ENCODE data around the gene ARID4B.
A peak's percentile ranks its signal among the peaks of the same experiment; 100 is the strongest.
"Not testable (repeated sequence)": the region's sequence is repeated elsewhere in the genome, so short reads cannot be mapped to it uniquely, and the experiment has no call there.

Gene ARID4B

DNA sequence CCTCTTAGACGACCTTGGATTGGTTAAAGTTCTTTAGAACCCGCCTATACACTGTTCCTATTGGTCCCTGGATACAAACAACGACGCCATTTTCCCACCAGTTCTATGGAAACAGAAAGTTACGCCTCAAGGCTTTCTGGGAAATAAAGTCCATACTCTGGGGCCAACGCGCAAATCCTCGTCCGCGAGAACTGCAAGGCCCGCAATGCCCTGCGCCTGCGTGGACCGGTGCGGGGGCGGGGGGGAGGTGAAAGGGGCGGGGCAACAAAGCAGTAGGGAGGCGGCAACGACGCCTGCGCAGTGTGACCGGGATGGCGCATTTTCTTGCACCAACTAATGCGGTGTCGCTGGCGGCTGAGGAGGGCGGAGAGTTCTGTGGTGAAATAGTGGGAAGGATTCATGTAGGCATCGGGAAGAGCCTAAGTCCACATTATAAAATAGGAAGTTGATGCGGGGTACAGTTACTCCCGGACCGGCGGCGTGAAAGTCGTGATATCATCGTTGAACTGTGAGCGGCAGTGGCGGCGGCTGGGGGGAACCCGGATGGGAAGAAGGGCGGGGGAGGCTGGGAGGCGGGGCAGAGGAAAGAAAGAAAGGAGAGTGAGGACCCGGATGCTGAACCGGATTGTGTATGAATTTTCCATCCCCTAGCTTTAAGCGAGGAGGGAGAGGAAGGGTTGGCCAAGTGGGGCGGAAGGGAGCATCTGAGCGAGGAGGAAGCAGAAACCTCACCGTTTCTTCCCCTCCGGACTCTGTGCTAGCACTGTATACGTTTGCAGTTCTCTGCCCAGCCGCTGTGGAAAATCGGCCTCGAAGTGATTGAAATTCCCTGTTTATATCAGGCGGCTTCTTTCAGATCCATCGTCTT, 526 bp upstream of the ARID4B start, which contains the start of gene GGPS1:
Gene GGPS1, plus strand, starts transcription at position 300 of the 868 bp plus-strand sequence. CDS start 6,695 bp downstream, outside the sequence.
- DNase-seq (ENCODE audit: low spot score): peak; percentile 99

DNA sequence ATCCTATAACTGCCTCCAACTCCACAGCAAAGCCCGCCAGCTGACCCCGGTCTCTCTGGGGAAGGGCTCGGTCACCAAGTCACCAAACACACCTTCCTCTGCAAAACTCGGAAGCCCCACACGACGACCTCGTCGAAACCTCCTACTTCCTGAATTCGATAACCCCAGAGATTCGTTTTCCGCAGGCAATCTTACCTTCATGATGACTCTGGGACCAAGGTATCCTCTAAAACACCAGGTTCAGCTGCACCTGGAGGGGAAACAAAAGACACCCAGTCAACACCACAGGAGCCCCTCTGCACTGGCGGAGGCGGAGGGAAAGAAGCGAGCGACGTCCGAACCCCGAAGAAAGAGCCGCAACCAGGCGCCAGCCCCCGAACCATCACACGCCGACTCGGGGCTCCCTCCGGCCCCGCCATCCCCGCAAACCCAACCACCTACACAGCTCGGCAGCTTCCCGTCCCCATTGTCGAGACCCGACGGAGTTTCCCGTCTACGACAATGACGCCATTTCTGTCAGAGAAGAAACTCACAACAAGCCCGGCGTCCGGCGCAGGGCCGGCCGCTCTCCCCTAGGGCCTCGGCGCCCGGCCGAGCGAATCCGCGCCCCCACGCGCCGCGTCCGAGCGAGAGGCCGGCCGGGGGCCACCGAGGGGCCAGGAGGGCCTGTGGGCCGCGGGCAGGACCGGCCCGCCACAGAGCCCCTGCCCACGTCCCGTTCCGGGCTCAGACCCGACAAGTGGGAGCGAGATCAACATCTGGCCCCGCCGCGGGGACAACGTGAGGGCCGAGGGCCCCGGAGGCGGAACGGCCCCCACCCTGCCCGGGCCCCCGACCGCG, 1.0 kb downstream of the ARID4B start:
- peak; percentile 29 for DNase-seq (ENCODE audit: low spot score)

DNA sequence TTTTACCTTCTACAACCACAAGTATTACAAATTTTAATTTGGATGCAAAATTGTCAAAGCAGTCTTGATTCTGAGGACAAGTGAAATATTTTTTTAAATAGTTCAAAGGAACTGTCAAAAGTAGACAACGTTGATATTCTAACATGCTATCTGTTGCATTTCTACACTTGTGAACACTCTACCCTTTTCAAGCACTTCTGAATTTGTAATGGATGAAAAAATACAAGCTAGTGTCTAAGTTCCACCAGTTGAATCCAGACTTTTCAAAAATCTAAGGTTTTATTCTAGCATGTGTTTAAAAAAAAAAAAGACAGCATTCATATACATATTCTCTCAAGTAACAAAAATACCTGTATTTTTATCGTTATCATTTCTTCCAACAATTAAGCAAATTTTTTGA, 2.1 kb downstream of the ARID4B start:
- DNase-seq (ENCODE audit: low spot score): no peak

DNA sequence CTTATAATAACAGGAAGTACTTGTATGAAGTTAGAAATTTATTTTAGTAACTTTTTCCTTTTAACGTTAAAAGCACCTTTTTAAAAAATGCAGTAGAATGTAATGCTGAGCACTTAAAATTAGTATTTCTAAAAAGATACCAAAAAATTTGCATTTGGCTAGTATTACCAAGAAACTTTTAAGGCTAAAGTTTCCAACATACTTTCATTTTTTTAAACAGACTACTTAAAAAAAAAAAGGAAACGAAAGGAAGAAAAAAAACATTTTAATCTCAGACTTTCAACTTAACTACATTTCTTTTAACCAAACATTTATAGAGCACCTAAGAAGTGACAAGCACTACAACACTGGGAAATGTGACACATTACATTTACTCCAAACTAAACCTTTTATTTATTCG, 2.8 kb downstream of the ARID4B start:
- DNase-seq (ENCODE audit: low spot score): no peak

DNA sequence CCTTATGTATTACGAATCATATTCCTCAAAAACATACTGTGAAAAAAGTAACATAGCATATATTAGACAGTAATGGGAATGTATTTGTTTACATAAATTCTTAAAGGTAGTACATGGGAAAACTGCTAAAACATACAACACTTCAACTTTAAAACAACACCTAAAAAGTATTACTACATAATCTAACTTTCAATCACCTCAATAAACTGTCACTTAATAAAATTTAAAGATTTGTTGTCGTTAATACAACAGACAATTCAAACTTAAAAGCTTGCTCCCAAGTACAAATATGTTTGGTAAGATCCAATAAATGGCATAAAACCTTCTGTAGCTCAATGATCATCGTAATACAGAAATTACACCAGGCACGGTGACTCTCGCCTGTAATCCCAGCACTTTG, 3.7 kb downstream of the ARID4B start:
- DNase-seq (ENCODE audit: low spot score): no peak

DNA sequence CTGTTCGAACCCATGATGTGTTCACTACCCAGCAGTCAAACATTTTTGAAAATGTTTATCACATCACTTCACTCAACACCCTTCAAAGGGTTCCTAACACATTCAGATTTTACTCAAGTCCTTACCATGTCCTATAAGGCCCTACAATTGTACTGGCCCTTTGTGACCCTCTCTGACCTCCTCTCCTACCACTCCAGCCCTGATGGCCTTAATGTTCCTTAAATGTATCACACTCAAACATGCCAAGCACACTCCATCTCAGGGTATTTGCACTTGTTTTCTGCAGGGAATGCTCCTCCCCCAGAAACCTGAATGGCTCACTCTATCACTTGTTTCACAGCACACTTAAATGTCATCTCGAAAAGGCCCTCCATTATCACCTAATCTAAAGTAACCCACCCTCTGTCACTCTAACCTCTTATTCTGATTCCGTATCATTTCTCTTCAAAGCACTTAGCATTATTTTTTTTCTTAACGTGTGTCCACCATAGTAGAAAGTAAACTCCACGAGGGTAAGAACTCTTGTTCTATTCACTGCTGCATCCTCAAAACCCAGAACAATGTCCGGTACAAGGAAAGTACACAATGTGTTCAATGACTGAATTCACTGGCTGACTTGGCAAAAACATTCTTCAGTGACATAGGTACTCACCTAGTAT, 7.3 kb downstream of the ARID4B start:
- DNase-seq (ENCODE audit: low spot score): no peak

DNA sequence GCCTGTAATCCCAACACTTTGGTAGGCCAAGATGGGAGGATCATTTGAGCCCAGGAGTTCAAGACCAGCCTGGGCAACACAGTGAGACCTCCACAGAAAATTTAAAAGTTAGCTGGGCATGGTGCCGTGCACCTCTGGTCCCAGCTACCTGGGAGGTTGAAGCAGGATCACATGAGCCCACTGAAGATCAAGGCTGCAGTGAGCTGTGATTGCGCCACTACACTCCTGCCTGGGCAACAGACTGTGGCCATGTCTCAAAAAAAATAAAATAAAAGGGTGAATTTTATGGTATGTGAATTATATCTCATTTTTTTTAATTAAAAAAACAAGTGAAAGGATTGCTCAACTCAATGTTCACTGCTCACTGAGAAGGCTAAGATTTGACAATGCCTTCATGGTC, 8.7 kb downstream of the ARID4B start:
- DNase-seq (ENCODE audit: low spot score): no peak

DNA sequence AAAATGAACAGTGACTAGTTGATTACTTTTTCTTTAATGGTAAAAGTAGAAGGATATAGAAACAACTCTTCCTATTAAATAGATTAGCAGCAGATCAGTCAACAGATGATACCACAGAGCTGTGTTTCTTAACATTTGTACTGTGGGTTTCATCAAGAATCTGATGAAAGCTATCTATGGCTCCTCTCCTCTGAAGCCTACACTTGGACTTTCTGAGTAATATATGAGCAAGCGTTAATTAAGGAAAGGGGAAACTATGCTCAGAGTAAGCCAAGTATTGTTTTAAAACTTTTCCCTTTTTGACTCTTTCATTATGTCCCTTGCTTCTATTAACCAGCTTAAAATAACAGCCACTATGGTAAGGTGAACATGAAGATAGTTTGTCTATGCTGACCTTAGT, 10.8 kb downstream of the ARID4B start:
- no peak for DNase-seq (ENCODE audit: low spot score)

DNA sequence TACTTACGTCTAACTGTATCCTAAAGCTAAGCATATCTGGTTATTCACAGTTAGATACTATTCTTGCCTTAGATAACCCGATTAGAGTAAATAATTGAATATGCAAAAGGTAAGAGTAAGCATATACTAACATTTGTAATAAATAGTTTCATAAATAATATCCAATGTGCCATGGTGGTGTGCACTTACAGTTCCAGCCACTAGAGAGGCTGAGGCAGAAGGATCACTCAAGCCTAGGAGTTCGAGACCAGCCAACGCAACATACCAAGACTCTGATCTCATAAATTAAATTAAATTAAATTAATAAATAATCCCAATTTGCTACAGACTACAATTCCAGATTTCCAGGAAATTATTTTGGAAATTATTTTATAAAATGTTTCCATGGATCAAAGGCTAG, 12.2 kb downstream of the ARID4B start:
- no peak for DNase-seq (ENCODE audit: low spot score)

DNA sequence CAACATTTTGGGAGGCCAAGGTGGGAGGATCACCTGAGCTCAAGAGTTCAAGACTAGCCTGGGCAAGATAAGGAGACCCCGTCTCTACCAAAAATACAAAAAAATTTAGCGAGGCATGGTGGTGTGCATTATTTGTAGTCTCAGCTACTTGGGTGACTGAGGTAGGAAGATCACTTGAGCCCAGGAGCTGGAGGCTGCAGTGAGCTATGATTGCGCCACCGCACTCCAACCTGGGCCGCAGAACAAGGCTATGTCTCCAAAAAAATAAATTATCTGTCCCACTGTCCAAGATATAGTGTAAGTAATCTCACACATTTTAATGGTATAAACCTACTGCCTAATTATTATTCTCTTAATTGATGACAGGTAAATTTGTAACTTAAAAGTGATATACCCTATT, 12.8 kb downstream of the ARID4B start:
- no peak for DNase-seq (ENCODE audit: low spot score)

DNA sequence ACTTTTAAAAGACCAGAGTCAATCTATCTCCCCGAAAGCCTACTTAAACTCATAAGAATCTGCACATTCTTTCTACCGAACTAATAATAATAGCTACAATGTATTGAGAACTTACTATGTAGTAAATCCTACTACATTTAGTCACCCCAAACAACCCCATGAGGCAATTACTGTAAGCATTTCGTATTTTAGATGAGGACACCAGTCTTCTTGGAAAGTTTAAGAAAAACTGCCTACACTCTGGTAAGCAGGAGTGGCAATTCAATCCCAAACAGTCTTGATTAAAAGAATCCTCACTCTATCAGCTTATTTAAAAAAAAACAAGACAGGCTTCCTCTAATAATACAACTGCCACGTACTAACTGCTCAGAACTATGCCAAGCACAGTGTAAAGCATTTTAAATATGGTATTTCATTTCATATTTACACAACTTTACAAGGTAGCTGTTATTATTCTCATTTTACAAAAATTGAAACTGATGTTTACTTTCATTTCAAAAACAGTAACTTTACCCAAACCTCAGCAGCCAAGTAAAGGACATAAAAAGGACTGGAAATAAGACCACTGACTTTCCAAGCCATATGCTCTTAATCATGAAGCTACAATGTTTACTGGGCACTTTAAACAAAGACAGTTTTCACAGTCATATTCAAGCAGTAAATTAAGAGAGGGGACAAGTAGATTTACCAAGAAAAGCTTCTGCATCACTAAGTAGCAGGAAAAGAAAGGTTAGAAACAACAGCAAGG, 13.9 kb downstream of the ARID4B start:
- DNase-seq (ENCODE audit: low spot score): no peak

DNA sequence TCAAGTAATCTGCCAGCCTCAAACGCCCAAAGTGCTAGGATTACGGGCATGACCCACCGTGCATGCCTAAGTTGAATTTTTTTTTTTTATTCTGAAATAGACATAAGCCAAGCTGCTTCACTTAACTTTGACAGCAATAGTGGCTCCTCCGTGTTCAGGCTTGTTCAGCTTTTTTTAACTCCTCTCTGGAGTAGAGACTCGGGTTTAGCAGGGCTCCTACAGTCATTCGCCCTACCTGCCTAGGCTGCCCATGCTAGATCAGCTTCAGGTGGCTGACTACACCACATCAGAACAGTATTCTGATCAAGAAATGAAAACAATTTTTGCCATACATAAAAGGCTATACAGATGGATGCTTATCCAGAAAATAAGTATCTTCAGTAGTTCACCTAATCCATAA, 14.7 kb downstream of the ARID4B start:
- no peak for DNase-seq (ENCODE audit: low spot score)

DNA sequence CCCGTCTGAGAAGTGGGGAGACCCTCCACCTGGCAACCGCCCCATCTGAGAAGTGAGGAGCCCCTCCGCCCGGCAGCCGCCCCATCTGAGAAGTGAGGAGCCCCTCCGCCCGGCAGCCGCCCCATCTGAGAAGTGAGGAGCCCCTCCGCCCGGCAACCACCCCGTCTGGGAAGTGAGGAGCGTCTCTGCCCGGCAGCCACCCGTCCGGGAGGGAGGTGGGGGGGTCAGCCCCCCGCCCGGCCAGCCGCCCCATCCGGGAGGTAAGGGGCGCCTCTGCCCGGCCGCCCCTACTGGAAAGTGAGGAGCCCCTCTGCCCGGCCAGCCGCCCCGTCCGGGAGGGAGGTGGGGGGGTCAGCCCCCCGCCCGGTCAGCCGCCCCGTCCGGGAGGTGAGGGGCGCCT, 18.8 kb downstream of the ARID4B start:
- DNase-seq (ENCODE audit: low spot score): not testable (repeated sequence)

DNA sequence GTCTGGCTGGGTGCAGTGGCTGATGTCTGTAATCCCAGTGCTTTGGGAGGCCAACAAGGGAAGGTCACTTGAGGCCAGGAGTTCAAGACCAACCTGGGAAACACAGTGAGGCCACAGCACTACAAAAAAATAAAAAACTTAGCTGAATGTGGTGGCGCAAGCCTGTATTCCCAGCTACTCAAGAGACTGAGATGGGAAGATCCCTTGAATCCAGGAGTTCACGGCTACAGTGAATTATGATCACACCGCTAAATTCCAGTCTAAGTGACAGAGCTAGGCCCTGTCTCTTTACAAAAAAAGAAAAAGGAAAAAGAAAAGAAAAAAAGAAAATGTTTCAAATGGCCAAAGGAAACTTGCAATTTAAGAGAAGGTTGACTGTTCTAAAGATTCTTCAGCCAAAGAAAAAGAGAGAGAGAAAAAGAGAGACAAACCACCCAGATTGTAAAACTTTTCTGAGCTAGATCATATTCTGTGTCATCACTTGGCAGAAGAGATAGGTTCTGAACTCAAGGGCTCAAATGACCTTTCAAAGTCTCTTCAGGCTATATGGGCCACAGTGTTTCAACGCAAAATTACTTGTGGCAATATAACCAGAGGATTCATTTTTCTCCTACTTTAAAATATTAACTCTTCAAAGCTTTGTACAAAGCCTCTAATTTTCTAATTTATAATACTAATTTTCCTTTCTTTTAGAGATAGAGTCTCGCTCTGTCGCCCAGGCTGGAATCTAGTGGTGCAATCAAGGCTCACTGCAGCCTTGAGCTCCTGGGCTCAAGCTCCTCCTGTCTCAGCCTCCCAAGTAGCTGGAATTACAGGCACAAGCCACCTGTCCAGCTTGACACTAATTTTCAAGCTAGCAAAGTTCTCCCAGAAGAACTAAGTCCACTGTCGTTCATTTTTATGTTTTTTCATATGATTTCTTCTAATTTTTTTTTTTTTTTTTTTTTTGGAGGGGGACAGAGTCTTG, 20.5 kb downstream of the ARID4B start:
- DNase-seq (ENCODE audit: low spot score): no peak

DNA sequence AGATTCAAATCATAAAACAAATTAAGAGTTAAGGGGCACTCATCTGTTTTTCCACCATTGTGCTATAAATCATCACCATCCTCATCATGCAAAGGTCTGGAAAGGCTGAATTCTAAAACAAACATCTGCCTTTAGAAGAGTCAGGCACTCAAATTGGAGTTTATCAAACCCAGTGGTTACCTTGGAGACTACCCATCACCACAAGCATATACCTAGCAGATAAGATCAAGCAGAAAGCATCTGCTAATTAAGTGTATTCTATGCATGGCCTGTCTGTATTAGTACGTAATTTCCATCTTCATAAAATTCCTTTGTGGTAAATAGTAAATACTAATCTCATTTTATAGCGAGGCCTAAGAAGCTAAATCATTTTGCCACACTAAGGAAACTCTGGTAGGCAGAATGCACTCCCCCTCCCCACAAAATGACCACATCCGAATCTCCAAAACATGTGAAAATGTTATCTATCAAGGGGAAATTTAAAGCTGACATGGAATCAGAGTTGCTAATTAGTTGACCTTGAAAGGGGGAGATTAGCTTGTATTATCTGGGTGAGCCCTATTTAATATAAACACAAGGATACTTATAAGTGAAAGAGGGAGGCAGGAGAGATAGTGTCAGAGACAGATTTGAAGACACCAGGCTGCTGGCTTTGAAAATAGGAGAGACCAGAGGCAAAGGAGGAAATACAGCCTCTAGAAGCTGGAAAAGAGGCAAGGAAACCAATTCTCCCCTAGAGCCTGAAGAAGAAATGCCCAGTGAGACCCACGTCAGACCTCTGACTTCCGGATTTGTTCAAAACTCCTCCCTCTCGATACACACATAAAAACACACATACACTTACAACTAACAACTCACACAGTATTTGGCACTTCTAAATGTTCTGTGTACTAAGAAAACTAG, 23.2 kb downstream of the ARID4B start:
- no peak for DNase-seq (ENCODE audit: low spot score)

DNA sequence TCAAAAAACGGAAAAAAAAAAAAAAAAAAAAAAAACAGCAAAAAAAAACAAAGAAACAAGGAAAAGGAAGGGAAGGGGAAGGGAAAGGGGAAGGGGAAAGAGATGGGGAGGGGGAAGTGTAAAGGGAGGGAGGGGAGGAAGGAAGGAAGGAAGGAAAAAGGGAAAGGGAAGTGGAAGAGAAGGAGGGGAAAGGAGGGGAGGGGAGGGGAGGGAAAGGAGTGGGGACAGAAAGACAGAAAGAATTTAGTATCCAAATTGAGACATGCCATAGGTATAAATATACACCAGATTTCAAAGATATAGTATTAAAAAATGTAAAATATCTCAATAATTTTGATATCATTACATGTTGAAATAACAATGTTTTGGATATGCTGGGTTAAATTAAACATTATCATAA, 25.8 kb downstream of the ARID4B start:
- no peak for DNase-seq (ENCODE audit: low spot score)

DNA sequence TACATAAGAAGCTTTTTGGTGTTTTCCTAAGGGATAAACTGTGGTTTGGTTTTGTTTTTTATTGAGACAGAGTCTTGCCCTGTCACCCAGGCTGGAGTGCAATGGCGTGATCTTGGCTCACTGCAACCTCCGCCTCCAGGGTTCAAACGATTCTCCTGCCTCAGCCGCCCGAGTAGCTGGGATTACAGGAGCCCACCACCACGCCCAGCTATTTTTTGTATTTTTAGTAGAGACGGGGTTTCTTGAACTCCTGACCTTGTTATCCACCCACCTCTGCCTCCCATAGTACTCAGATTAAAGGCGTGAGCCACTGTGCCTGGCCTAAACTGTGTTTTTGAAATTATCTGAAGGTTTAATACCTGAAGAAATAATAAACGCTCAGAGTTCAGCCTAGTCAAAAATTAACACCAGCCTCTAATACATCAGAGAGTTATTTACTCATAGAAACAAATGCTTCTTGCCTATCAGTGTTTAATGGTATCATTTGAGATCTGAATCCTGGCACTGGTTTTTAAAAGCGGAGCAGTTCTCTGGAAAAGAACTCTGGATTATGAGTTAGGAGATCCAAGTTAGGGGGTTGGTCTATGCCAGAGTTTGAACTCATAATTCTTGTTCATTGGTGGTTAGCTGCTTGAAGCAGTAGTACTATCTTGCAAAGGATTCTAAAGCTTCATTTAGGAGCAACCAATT, 28.7 kb downstream of the ARID4B start:
- DNase-seq (ENCODE audit: low spot score): no peak

DNA sequence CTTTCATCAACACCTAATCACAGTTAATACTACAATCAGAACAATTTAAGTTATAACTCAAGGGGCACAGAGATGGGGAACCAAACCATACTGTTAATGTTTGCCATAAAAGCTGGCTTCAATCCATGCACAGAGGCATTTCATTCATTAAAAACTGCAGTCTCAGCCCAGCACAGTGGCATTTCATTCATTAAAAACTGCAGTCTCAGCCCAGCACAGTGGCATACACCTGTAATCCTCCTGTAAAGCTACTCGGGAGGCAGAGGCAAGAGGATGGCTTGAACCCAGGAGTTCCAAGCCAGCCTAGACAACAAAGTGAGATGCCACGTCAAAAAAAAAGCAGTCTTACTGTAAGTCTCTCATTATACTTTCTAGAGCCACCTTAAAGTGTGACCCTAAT, 29.2 kb downstream of the ARID4B start:
- no peak for DNase-seq (ENCODE audit: low spot score)

DNA sequence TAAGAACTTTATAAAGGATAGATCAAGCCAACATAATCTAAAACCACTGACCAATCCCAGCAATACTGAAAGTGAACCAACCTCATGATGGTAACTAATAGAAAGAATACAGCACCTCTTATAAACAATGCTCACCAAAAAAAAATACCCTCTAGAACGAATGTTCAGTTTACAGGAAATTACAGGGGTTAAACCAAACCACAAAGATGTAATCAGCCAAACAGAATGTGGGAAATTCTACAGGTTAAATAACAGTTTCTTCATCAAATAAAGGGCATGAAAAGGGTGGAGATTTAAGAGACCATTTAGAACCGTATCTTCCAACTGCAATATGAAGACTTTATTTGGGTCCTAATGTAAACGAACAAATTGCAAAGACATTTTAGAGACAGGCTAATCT, 30.4 kb downstream of the ARID4B start:
- DNase-seq (ENCODE audit: low spot score): no peak

Measured in Ammon's horn (tissue), 1 donor.